GM19468 (cell line): ENCODE data around the gene PRKCH.
A peak's percentile ranks its signal among the peaks of the same experiment; 100 is the strongest.

Experiments
- ATAC-seq: cut with Tn5 transposase; IDR thresholded peaks from one replicate; pipeline ENCODE4 v1.9.1; 2021; ENCODE audit warnings: mild to moderate bottlenecking, moderate library complexity, moderate number of reproducible peaks; ENCODE audit not compliant: unreplicated experiment; ENCODE audit errors: extremely low read depth

The PRKCH gene

GRCh38 chr14:61416591-61416990 lies 95.2 kb downstream of the PRKCH start:
- ATAC-seq: no peak

GRCh38 chr14:61417141-61417540 lies 95.8 kb downstream of the PRKCH start:
- no peak for ATAC-seq

- no peak for ATAC-seq
Observed at GRCh38 chr14:61417883-61418455, 96.6 kb downstream of the PRKCH start.

- ATAC-seq: no peak
Observed at GRCh38 chr14:61418746-61419145, 97.4 kb downstream of the PRKCH start.

GRCh38 chr14:61419201-61419600 lies 97.8 kb downstream of the PRKCH start:
- no peak for ATAC-seq

- no peak for ATAC-seq
Observed at GRCh38 chr14:61420326-61420725, 98.9 kb downstream of the PRKCH start.

GRCh38 chr14:61421212-61421923 lies 100.0 kb downstream of the PRKCH start:
- ATAC-seq: no peak

- ATAC-seq: no peak
Observed at GRCh38 chr14:61426048-61426447, 104.7 kb downstream of the PRKCH start.

- ATAC-seq: no peak
Observed at GRCh38 chr14:61428261-61428660, 106.9 kb downstream of the PRKCH start.

GRCh38 chr14:61429316-61429715 lies 107.9 kb downstream of the PRKCH start:
- no peak for ATAC-seq

GRCh38 chr14:61430066-61430757 lies 108.8 kb downstream of the PRKCH start:
- ATAC-seq: no peak

- ATAC-seq: no peak
Observed at GRCh38 chr14:61433169-61433568, 111.8 kb downstream of the PRKCH start.

GRCh38 chr14:61433828-61434227 lies 112.4 kb downstream of the PRKCH start:
- ATAC-seq: no peak

GRCh38 chr14:61434311-61434710 lies 112.9 kb downstream of the PRKCH start:
- no peak for ATAC-seq

GRCh38 chr14:61435563-61436337 lies 114.4 kb downstream of the PRKCH start:
- no peak for ATAC-seq

GRCh38 chr14:61437381-61437780 lies 116.0 kb downstream of the PRKCH start:
- no peak for ATAC-seq

GRCh38 chr14:61438036-61438435 lies 116.7 kb downstream of the PRKCH start:
- ATAC-seq: no peak

GRCh38 chr14:61438497-61438859 lies 117.1 kb downstream of the PRKCH start:
- ATAC-seq: peak; percentile 32

GRCh38 chr14:61438860-61439765 lies 117.7 kb downstream of the PRKCH start:
- no peak for ATAC-seq
